ENCODE data around the gene VKORC1.

The VKORC1 gene

GRCh38 chr16:31088459-31089183, 6.0 kb downstream of the VKORC1 start, which contains the start of gene PRSS53:
PRSS53 (minus strand) TSS chr16:31088943; CDS start chr16:31088809, 134 bp downstream.
- no peak within 1 kb of the TSS for H3K4me3 ChIP-seq (ENCODE audit: low read length)
- no peak for TF ChIP-seq CTCF (conservative IDR thresholded peaks at IDR 0.05; ENCODE audit: low read length)
- DNase-seq (ENCODE audit: low read depth): no peak

DNA sequence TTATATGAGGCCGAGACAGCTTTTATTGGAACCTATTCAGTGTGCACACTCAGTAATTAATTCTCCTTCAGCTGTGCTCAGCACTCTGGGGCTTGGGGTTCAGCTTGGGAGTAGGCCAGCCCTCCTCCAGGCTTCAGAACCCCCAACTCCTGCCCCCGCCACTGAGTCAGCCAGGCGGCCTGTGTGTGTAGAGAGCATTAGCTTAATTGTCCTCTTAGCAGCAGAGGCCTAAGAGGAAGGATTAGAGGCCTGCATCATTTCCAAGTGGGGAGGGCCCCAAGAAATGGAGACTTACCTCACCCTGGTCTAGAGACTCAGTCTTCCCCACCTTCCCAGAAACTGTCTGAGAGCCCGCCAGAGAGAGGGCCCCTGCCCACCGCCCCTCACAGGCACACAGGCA, 6.6 kb downstream of the VKORC1 start:
- DNase-seq (ENCODE audit: low read depth): no peak
- no peak for TF ChIP-seq CTCF (conservative IDR thresholded peaks at IDR 0.05; ENCODE audit: low read length)
- no peak overlapping the region for H3K4me3 ChIP-seq (ENCODE audit: low read length)

- TF ChIP-seq CTCF (conservative IDR thresholded peaks at IDR 0.05; ENCODE audit: low read length): no peak
- DNase-seq (ENCODE audit: low read depth): no peak
- H3K4me3 ChIP-seq (ENCODE audit: low read length): no peak overlapping the region
Observed at GRCh38 chr16:31087481-31087880, 7.1 kb downstream of the VKORC1 start.

DNA sequence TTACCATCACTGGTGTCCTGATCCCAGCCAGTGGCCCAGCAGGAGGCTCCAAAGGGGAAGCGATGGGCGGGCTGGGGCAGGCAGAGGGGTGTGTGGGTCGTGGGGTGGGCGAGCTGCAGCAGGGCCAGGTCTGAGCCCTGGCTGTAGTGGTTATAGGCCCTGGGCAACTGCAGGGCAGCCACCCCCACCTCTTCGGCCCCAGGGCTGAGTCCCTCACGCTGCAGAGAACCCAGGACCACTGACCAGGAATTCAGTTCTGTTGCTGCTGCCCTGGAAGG, 8.0 kb downstream of the VKORC1 start:
- H3K4me3 ChIP-seq (ENCODE audit: low read length): no peak overlapping the region
- DNase-seq (ENCODE audit: low read depth): no peak
- TF ChIP-seq CTCF (conservative IDR thresholded peaks at IDR 0.05; ENCODE audit: low read length): no peak

GRCh38 chr16:31085873-31086628, 8.5 kb downstream of the VKORC1 start:
- TF ChIP-seq CTCF (conservative IDR thresholded peaks at IDR 0.05; ENCODE audit: low read length): no peak
- no peak overlapping the region for H3K4me3 ChIP-seq (ENCODE audit: low read length)
- no peak for DNase-seq (ENCODE audit: low read depth)

- no peak overlapping the region for H3K4me3 ChIP-seq (ENCODE audit: low read length)
- no peak for TF ChIP-seq CTCF (conservative IDR thresholded peaks at IDR 0.05; ENCODE audit: low read length)
- no peak for DNase-seq (ENCODE audit: low read depth)
Observed at GRCh38 chr16:31085411-31085810, 9.2 kb downstream of the VKORC1 start.
